Thoracic aorta (tissue), 2 donors: Measurements from ENCODE around the gene VWA5B1. TPM values are rescaled to one million over a fixed set of nuclear protein-coding genes. Genes with fewer than 3 reads are reported as not detected.

ENCODE experiments used
- ATAC-seq: fragments of 150-250 bp; one replicate; pipeline ENCODE4 v1.8.0; 2017; ENCODE audit warnings: low read depth; ENCODE audit not compliant: insufficient number of reproducible peaks, low FRiP score
- DNase-seq: peaks from one replicate; pipeline ENCODE4 v3.0.0-alpha.2; 2020; ENCODE audit warnings: low spot score
- H3K27ac ChIP-seq, 2 donors: fragments of 200-600 bp; sonication (generic); 1 replicate in 1 of 2; 2 replicates in 1 of 2; pipeline ENCODE4 v1.5.1; 2016; ENCODE audit warnings: mild to moderate bottlenecking in 2 of 2, moderate library complexity in 2 of 2
- H3K27me3 ChIP-seq: fragments of 200-600 bp; sonication (generic); replicated peaks from 2 replicates; pipeline ENCODE4 v1.6.0; 2016; ENCODE audit warnings: mild to moderate bottlenecking; ENCODE audit not compliant: insufficient read depth
- H3K36me3 ChIP-seq: fragments of 200-600 bp; sonication (generic); one replicate; pipeline ENCODE4 v1.5.1; 2016
- H3K4me1 ChIP-seq, 2 donors: fragments of 200-600 bp; sonication (generic); 1 replicate in 1 of 2; 2 replicates in 1 of 2; pipeline versions ENCODE4 v1.5.1 to v1.6.0; 2016; ENCODE audit warnings: low read depth in 2 of 2, mild to moderate bottlenecking in 1 of 2; ENCODE audit not compliant: control insufficient read depth in 1 of 2
- H3K4me3 ChIP-seq: fragments of 200-600 bp; sonication (generic); 2 replicates; pipeline ENCODE4 v1.5.1; 2016; ENCODE audit warnings: mild to moderate bottlenecking
- H3K9me3 ChIP-seq: fragments of 200-600 bp; sonication (generic); 2 replicates; pipeline ENCODE4 v1.5.1; 2016
- CTCF ChIP-seq: fragments of 200-600 bp; sonication (generic); IDR thresholded peaks from one replicate; pipeline ENCODE4 v1.5.1; 2019; ENCODE audit warnings: antibody characterized with exemption
- total RNA-seq, 2 donors: library from RNA; depleted of rRNA; stranded (reverse); fragments of >200 nt; gene quantifications; one replicate each; pipeline versions ENCODE4 v1.1.0 to v1.2.3, GENCODE V29; 2016

The VWA5B1 gene
- total RNA-seq, 2 donors from 2014 or later: not detected

GRCh38 chr1:20376880-20377494 is 86.3 kb downstream of the VWA5B1 start:
- Histone ChIP-seq H3K4me1 (no peaks in the 10 kb centered on the region), H3K9me3 (no peaks in the 10 kb centered on the region), H3K27ac (no peak overlapping the region), H3K36me3 (no peaks in the 10 kb centered on the region), H3K4me3 (no peak overlapping the region), H3K27me3 (peaks cover 5% of the 10 kb centered on the region)
- ATAC-seq (no peak), DNase-seq (no peak)
- TF ChIP-seq CTCF: peak; percentile 62

GRCh38 chr1:20377516-20378270 is 87.0 kb downstream of the VWA5B1 start:
- DNase-seq (no peak), ATAC-seq (no peak)
- H3K27me3 ChIP-seq: peaks cover 3% of the 10 kb centered on the region
- H3K27ac ChIP-seq: no peak overlapping the region
- TF ChIP-seq CTCF: no peak
- no peaks in the 10 kb centered on the region for H3K9me3 ChIP-seq
- H3K36me3 ChIP-seq: no peaks in the 10 kb centered on the region
- no peaks in the 10 kb centered on the region for H3K4me1 ChIP-seq
- H3K4me3 ChIP-seq: no peak overlapping the region

GRCh38 chr1:20379075-20379474 is 88.4 kb downstream of the VWA5B1 start:
- Histone ChIP-seq H3K27ac (no peak overlapping the region), H3K4me1 (no peaks in the 10 kb centered on the region), H3K36me3 (no peaks in the 10 kb centered on the region), H3K9me3 (no peaks in the 10 kb centered on the region), H3K4me3 (no peak overlapping the region), H3K27me3 (no peaks in the 10 kb centered on the region)
- no peak for ATAC-seq
- TF ChIP-seq CTCF: no peak
- no peak for DNase-seq

- no peak overlapping the region for H3K4me3 ChIP-seq
- H3K36me3 ChIP-seq: no peaks in the 10 kb centered on the region
- H3K4me1 ChIP-seq: no peaks in the 10 kb centered on the region
- H3K9me3 ChIP-seq: no peaks in the 10 kb centered on the region
- no peak for DNase-seq
- ATAC-seq: no peak
- peaks cover 4% of the 10 kb centered on the region for H3K27me3 ChIP-seq
- no peak for TF ChIP-seq CTCF
- H3K27ac ChIP-seq: no peak overlapping the region
Measured at GRCh38 chr1:20380175-20380574, 89.5 kb downstream of the VWA5B1 start.

GRCh38 chr1:20380616-20381035 is 90.0 kb downstream of the VWA5B1 start:
- Histone ChIP-seq H3K4me3 (no peak overlapping the region), H3K4me1 (no peaks in the 10 kb centered on the region), H3K27ac (no peak overlapping the region), H3K27me3 (peaks cover 4% of the 10 kb centered on the region), H3K36me3 (no peaks in the 10 kb centered on the region), H3K9me3 (no peaks in the 10 kb centered on the region)
- ATAC-seq (no peak), DNase-seq (no peak)
- no peak for TF ChIP-seq CTCF
